ENCODE data around the gene EBPL.

DNA sequence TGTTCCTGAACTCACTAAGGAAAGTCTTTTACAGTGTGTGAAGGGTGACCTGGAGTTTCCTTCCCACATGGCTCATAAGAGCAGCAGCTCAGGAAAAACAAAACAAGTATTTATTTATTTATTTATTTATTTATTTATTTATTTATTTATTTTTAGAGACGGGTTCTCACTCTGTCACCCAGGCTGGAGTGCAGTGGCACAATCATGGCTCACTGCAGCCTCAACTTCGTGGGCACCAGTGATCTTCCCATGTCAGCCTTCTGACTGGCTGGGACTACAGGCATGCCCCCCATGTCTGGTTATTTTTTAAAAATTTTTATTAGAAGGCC lies 52.6 kb downstream of the EBPL start:
- TF ChIP-seq GATA2 (IDR thresholded peaks at IDR 0.05; ENCODE audit: low read depth, low read length) = no peak
- no peak for TF ChIP-seq GATA3 (IDR thresholded peaks at IDR 0.05; ENCODE audit: low read depth, low read length)

Data from SH-SY5Y (cell line).